Ovary (tissue), 1 donor: ENCODE measurements around the gene RPTOR.

Experiments used
- EP300 ChIP-seq: sonication (generic); formaldehyde crosslinking; IDR thresholded peaks from one replicate; pipeline ENCODE4 v1.6.1; 2017; ENCODE audit warnings: antibody characterized with exemption
- POLR2A ChIP-seq: fragments of 450-650 bp; IDR thresholded peaks from one replicate; pipeline ENCODE4 v1.6.1; 2017; ENCODE audit warnings: antibody characterized with exemption, mild to moderate bottlenecking, moderate library complexity

GRCh38 chr17:80545499-80545826 is 825 bp downstream of the RPTOR start:
- TF ChIP-seq POLR2A = no peak
- TF ChIP-seq EP300 = no peak
